Natural killer cell (primary cell): ENCODE results near the gene IRF4. TPM values are rescaled to one million over a fixed set of nuclear protein-coding genes. Genes with fewer than 3 reads are reported as not detected.
A peak's percentile ranks its signal among the peaks of the same experiment; 100 is the strongest.

Source experiments
- ATAC-seq, 3 donors: fragments of 150-1000 bp in 2 of 3; fragments of 200-7000 bp in 1 of 3; cut with Tn5 transposase; 1 replicate in 1 of 3; 2 replicates in 2 of 3; pipeline ENCODE4 v1.10.0; 2021; ENCODE audit warnings: mild to moderate bottlenecking in 2 of 3, moderate library complexity in 2 of 3
- DNase-seq, 2 donors: peaks; one replicate each; pipeline versions ENCODE4 v3.0.0 to v3.0.0-alpha.2; 2013 to 2021; ENCODE audit warnings: mixed read lengths in 1 of 2
- H3K27ac ChIP-seq: one replicate; pipeline ENCODE4 v1.5.1; 2013; ENCODE audit warnings: mild to moderate bottlenecking, low read length
- H3K27me3 ChIP-seq: one replicate; pipeline ENCODE4 v1.6.1; 2013; ENCODE audit warnings: low read length; ENCODE audit not compliant: control insufficient read depth, insufficient read depth
- H3K36me3 ChIP-seq: one replicate; pipeline ENCODE4 v1.6.1; 2013; ENCODE audit warnings: low read length; ENCODE audit not compliant: control insufficient read depth, insufficient read depth
- H3K4me1 ChIP-seq: one replicate; pipeline ENCODE4 v1.6.1; 2013; ENCODE audit warnings: low read length; ENCODE audit not compliant: control insufficient read depth, insufficient read depth
- H3K4me3 ChIP-seq: one replicate; pipeline ENCODE4 v1.5.1; 2013; ENCODE audit warnings: low read length
- H3K9me3 ChIP-seq: one replicate; pipeline ENCODE4 v1.6.1; 2013; ENCODE audit warnings: low read length; ENCODE audit not compliant: control insufficient read depth, insufficient read depth
- H3K27ac Mint-ChIP-seq, 2 donors: one replicate each; pipeline ENCODE4 v1.8.0; 2022; ENCODE audit warnings: mild to moderate bottlenecking in 2 of 2, mixed read lengths in 2 of 2, moderate library complexity in 1 of 2
- H3K27me3 Mint-ChIP-seq, 2 donors: one replicate each; pipeline ENCODE4 v1.8.0; 2022; ENCODE audit warnings: low read depth in 2 of 2, mixed read lengths in 2 of 2
- H3K36me3 Mint-ChIP-seq: one replicate; pipeline ENCODE4 v1.8.0; 2022; ENCODE audit warnings: mixed read lengths
- H3K4me1 Mint-ChIP-seq, 2 donors: one replicate each; pipeline ENCODE4 v1.8.0; 2022; ENCODE audit warnings: mixed read lengths in 2 of 2
- H3K4me3 Mint-ChIP-seq: one replicate; pipeline ENCODE4 v1.8.0; 2022; ENCODE audit warnings: mild to moderate bottlenecking, moderate library complexity, mixed read lengths
- H3K9me3 Mint-ChIP-seq, 2 donors: one replicate each; pipeline ENCODE4 v1.8.0; 2022; ENCODE audit warnings: mixed read lengths in 2 of 2
- WGBS: methylation state at CpG from one replicate; pipeline ENCODE4 v1.1.7; 2013; ENCODE audit warnings: missing lambda C conversion rate; ENCODE audit not compliant: insufficient coverage; 5-methylcytosine and 5-hydroxymethylcytosine counted together
- intact Hi-C: fragments of 100-400 bp; cut with micrococcal nuclease; formaldehyde crosslinking; loops from one replicate; pipeline ENCODE4 v1.14.2; 2022
- total RNA-seq, 4 donors: library from RNA; stranded (reverse); fragments of 120-200 nt in 1 of 4; gene quantifications; one replicate each; pipeline versions ENCODE4 v1.2.3 to v1.2.4, GENCODE V29; 2013 to 2022
- TF ChIP-seq, protein P1 (sequence below): fragments of 200-600 bp; IDR thresholded peaks from one replicate; pipeline ENCODE4 v1.8.0; 2022; ENCODE audit warnings: antibody characterized with exemption

The IRF4 gene
- total RNA-seq, 3 donors from 2014 or later (not counting 1 experiment from before 2014, with no cell fraction given) = 3.5 to 37.5 (median 3.5) TPM

DNA sequence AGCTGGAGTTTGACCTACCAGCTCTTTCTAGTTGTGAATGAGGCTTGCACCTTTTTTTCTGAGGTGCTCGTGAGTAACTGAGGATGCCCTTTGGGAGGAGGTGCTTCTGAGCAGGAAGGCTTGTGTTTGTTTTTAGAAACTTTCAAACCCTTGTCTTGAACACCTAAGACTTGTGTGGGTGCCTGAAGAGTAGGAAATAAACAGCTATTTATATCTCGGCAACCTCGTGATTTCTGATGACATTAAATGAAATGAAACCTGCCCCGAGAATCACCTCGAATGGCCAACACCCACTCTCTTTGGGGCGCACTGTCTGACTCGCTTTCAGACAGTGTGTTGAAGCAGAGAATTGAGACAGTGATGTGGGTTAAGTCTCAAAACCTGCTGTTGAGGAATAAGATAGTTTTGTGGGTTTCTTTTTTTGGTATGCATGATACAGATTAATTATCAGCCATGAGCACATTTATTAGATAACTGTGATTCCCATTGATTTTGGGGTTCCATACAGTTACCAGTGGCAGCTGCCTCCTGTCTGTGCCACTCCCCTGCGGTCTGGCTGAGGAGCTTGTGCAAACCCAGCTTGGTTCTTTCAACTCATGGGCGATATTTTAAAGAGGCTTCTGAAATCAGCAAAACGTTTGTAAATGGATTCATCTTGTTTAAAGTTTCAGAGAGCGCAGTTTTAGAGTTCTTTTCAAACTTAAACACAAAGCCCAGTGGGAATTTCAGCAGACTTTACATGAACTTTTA is 8.4 kb downstream of the IRF4 start:
- Histone ChIP-seq H3K4me1 (peaks cover 15% of the 10 kb centered on the region), H3K36me3 (peaks cover 9% of the 10 kb centered on the region), H3K27me3 (no peaks in the 10 kb centered on the region), H3K4me3 (no peak overlapping the region), H3K9me3 (no peaks in the 10 kb centered on the region), H3K27ac (peak overlapping the region; percentile 33)
- TF ChIP-seq, protein P1, sequence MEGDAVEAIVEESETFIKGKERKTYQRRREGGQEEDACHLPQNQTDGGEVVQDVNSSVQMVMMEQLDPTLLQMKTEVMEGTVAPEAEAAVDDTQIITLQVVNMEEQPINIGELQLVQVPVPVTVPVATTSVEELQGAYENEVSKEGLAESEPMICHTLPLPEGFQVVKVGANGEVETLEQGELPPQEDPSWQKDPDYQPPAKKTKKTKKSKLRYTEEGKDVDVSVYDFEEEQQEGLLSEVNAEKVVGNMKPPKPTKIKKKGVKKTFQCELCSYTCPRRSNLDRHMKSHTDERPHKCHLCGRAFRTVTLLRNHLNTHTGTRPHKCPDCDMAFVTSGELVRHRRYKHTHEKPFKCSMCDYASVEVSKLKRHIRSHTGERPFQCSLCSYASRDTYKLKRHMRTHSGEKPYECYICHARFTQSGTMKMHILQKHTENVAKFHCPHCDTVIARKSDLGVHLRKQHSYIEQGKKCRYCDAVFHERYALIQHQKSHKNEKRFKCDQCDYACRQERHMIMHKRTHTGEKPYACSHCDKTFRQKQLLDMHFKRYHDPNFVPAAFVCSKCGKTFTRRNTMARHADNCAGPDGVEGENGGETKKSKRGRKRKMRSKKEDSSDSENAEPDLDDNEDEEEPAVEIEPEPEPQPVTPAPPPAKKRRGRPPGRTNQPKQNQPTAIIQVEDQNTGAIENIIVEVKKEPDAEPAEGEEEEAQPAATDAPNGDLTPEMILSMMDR = no peak
- peak in 1 of 3 donors; percentile 30 for ATAC-seq
- 58% methylated on average over 11 of the region's 11 CpGs for WGBS
- intact Hi-C loops = no loop called here
- H3K4me3 Mint-ChIP-seq = no peak overlapping the region
- no peaks in the 10 kb centered on the region for H3K4me1 Mint-ChIP-seq
- DNase-seq = peak in 1 of 2 donors; percentile 61
- H3K9me3 Mint-ChIP-seq = no peaks in the 10 kb centered on the region
- H3K27me3 Mint-ChIP-seq = peaks cover 0 to 11% of the 10 kb centered on the region in 2 donors
- H3K27ac Mint-ChIP-seq = no peak overlapping the region
- H3K36me3 Mint-ChIP-seq = no peaks in the 10 kb centered on the region

DNA sequence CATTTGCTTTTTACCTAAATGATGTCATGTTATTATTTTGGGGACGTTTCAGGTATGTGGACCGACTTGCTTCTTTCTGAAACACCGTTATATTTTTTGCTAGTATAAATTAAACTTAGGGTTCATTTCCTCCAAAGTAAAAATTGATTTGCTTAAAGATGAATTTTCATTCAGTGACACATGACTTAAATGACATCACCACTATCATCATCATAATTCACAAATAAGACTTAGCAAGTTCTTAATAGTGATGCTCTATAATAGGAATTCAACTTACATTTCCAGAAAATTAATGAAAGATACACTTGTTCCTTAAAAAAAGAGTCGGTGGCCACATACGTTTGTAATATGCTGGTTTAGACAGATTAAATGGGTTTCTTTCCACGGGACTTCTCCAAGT is 9.3 kb downstream of the IRF4 start:
- no peak overlapping the region for H3K27ac ChIP-seq
- Mint-ChIP-seq H3K4me3 (no peak overlapping the region), H3K36me3 (no peaks in the 10 kb centered on the region), H3K27ac (no peak overlapping the region), H3K9me3 (no peaks in the 10 kb centered on the region), H3K27me3 (peaks cover 0 to 7% of the 10 kb centered on the region in 2 donors), H3K4me1 (no peaks in the 10 kb centered on the region)
- 91% methylated on average over 3 of the region's 6 CpGs for WGBS
- TF ChIP-seq, protein P1 = no peak
- ATAC-seq (no peak), DNase-seq (no peak)
- no peaks in the 10 kb centered on the region for H3K9me3 ChIP-seq
- peaks cover 9% of the 10 kb centered on the region for H3K36me3 ChIP-seq
- H3K4me1 ChIP-seq = peaks cover 15% of the 10 kb centered on the region
- intact Hi-C loops = no loop called here
- H3K27me3 ChIP-seq = no peaks in the 10 kb centered on the region
- H3K4me3 ChIP-seq = no peak overlapping the region

DNA sequence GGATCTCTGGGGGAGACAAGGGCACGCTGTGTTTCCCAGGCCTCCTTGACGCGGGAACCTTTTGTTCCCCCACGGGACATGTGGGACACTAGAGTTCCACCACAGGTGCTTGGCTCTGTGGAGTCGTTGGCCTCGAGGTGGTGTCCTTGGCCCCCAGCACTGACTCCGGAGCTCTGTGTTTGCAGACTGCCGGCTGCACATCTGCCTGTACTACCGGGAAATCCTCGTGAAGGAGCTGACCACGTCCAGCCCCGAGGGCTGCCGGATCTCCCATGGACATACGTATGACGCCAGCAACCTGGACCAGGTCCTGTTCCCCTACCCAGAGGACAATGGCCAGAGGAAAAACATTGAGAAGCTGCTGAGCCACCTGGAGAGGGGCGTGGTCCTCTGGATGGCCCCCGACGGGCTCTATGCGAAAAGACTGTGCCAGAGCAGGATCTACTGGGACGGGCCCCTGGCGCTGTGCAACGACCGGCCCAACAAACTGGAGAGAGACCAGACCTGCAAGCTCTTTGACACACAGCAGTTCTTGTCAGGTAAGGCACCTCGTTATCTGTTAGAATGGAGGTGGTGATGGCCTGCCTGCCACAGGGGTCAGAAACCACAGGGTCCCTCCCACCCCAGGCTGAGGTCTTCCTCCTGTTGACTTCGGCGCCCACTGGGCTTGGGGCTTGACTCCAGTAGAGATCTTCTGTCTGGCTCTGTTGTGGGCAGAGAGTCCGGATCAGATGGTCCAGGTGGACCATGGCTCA is 9.9 kb downstream of the IRF4 start:
- H3K27ac Mint-ChIP-seq = no peak overlapping the region
- Histone ChIP-seq H3K27me3 (no peaks in the 10 kb centered on the region), H3K36me3 (peaks cover 9% of the 10 kb centered on the region), H3K27ac (no peak overlapping the region), H3K4me1 (peaks cover 15% of the 10 kb centered on the region), H3K4me3 (no peak overlapping the region), H3K9me3 (no peaks in the 10 kb centered on the region)
- intact Hi-C loops = no loop called here
- ATAC-seq (no peak), DNase-seq (no peak)
- H3K4me1 Mint-ChIP-seq = no peaks in the 10 kb centered on the region
- no peaks in the 10 kb centered on the region for H3K9me3 Mint-ChIP-seq
- TF ChIP-seq, protein P1 = no peak
- H3K27me3 Mint-ChIP-seq = peaks cover 0 to 3% of the 10 kb centered on the region in 2 donors
- H3K36me3 Mint-ChIP-seq = no peaks in the 10 kb centered on the region
- H3K4me3 Mint-ChIP-seq = no peak overlapping the region
- WGBS = 92% methylated on average over 27 of the region's 27 CpGs
